Osteoblast (primary cell): Measurements from ENCODE around the gene SGPP2. TPM values are rescaled to one million over a fixed set of nuclear protein-coding genes. Genes with fewer than 3 reads are reported as not detected.
A peak's percentile ranks its signal among the peaks of the same experiment; 100 is the strongest.

Source experiments
- DNase-seq: peaks from one replicate; pipeline ENCODE4 v3.0.0; 2011; ENCODE audit warnings: low spot score, mixed read lengths; ENCODE audit not compliant: insufficient read length; ENCODE audit errors: missing footprints
- H2AFZ ChIP-seq: 2 replicates; pipeline ENCODE4 v1.6.0; 2011; ENCODE audit warnings: mild to moderate bottlenecking, low read length
- H3K27ac ChIP-seq: 2 replicates; pipeline ENCODE4 v1.5.1; 2011; ENCODE audit warnings: mild to moderate bottlenecking, low read depth, low read length, moderate library complexity
- H3K27me3 ChIP-seq: 2 replicates; pipeline ENCODE4 v1.6.0; 2012; ENCODE audit warnings: mild to moderate bottlenecking, control low read depth, inconsistent platforms, low read length, moderate library complexity; ENCODE audit not compliant: insufficient read depth
- H3K36me3 ChIP-seq: 2 replicates; pipeline ENCODE4 v1.5.1; 2011; ENCODE audit warnings: mild to moderate bottlenecking, low read length, control low read depth, moderate library complexity; ENCODE audit not compliant: insufficient read depth
- H3K4me1 ChIP-seq: 2 replicates; pipeline ENCODE4 v1.5.1; 2011; ENCODE audit warnings: mild to moderate bottlenecking, low read length, control low read depth, moderate library complexity; ENCODE audit not compliant: insufficient read depth
- H3K4me2 ChIP-seq: 2 replicates; pipeline ENCODE4 v1.6.0; 2011; ENCODE audit warnings: mild to moderate bottlenecking, low read length; ENCODE audit not compliant: insufficient read depth
- H3K4me3 ChIP-seq: fragments of 200-600 bp; sonication (generic); 3 replicates; pipeline ENCODE4 v1.5.1; 2012; ENCODE audit warnings: mild to moderate bottlenecking, low read length, inconsistent platforms; ENCODE audit not compliant: insufficient read depth
- H3K79me2 ChIP-seq: 2 replicates; pipeline ENCODE4 v1.6.0; 2012; ENCODE audit warnings: mild to moderate bottlenecking, low read length, control low read depth, inconsistent platforms; ENCODE audit not compliant: insufficient read depth
- H3K9me3 ChIP-seq: 2 replicates; pipeline ENCODE4 v1.5.1; 2011; ENCODE audit warnings: low read depth, low read length, control low read depth
- H4K20me1 ChIP-seq: 2 replicates; pipeline ENCODE4 v1.6.0; 2012; ENCODE audit warnings: mild to moderate bottlenecking, low read length, control low read depth; ENCODE audit not compliant: insufficient read depth
- total RNA-seq: library from RNA; depleted of rRNA; stranded (reverse); fragments of >200 nt; gene quantifications from 2 replicates; pipeline ENCODE4 v1.2.3, GENCODE V29; 2012
- TF ChIP-seq, protein P1 (sequence below): IDR thresholded peaks from 2 replicates; pipeline ENCODE4 v1.5.1; 2011; ENCODE audit warnings: mild to moderate bottlenecking, low read depth, low read length, moderate library complexity; ENCODE audit errors: extremely low read depth

The SGPP2 gene
- total RNA-seq, 1 donor = not detected

DNA sequence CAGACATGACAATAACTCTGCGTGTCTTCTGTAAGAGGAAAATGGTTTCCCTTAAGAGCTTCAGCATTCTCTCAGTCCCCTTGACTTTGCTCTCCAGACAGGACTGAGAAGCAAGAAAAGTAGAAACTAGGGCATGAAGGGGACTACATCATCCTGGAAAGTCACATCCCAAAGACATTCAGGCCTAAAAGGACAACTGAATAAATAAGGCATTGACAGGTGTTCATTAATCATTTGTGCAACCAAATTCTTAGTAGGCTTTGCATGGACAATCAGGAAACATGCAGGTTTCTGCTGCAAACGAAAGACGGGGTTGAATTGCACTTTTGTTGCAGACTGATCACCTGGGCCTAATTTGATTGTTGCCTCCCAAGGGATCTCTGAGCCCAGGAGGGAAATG, 1.2 kb upstream of the SGPP2 start:
- H3K4me1 ChIP-seq = no peaks in the 10 kb centered on the region
- no peaks in the 10 kb centered on the region for H4K20me1 ChIP-seq
- DNase-seq = no peak
- H3K27ac ChIP-seq = no peak overlapping the region
- H3K27me3 ChIP-seq = peaks cover 19% of the 10 kb centered on the region
- H3K36me3 ChIP-seq = no peaks in the 10 kb centered on the region
- no peak overlapping the region for H2AFZ ChIP-seq
- no peak overlapping the region for H3K4me2 ChIP-seq
- H3K4me3 ChIP-seq = no peak overlapping the region
- H3K79me2 ChIP-seq = no peaks in the 10 kb centered on the region
- no peaks in the 10 kb centered on the region for H3K9me3 ChIP-seq
- TF ChIP-seq, protein P1, sequence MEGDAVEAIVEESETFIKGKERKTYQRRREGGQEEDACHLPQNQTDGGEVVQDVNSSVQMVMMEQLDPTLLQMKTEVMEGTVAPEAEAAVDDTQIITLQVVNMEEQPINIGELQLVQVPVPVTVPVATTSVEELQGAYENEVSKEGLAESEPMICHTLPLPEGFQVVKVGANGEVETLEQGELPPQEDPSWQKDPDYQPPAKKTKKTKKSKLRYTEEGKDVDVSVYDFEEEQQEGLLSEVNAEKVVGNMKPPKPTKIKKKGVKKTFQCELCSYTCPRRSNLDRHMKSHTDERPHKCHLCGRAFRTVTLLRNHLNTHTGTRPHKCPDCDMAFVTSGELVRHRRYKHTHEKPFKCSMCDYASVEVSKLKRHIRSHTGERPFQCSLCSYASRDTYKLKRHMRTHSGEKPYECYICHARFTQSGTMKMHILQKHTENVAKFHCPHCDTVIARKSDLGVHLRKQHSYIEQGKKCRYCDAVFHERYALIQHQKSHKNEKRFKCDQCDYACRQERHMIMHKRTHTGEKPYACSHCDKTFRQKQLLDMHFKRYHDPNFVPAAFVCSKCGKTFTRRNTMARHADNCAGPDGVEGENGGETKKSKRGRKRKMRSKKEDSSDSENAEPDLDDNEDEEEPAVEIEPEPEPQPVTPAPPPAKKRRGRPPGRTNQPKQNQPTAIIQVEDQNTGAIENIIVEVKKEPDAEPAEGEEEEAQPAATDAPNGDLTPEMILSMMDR = no peak

DNA sequence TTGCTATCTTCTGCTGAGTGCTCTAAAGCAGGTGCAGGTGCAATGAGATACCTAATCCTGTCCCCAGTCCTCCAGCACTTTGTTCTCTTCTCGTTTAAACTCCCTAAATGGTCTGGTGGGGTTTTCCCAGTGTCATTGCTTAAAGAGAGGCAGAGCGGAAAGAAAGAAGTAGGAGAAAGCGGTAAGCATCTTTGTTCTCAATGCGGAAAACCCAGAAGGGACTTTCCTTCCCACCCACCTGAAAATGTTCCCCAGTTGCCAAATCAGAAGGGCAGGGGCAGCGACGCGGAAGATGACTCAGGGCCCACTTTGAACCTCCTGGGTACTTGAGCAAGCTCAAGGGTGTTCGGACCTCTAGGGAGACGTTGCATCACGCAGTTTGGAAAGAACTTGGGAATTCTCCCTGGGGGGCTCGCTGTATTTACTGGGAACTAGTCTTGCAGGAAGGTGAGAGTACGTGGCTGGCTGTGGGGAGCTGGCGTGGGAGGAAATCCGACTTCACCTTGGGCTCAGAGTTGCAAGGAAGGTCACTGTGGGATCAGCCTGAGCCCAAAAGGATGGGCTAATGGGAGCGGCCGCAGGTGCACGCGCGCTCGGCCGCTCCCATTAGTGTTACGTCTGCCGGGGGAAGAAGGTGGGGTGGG, 589 bp upstream of the SGPP2 start:
- Histone ChIP-seq H3K79me2 (no peaks in the 10 kb centered on the region), H3K4me3 (no peak overlapping the region), H3K36me3 (no peaks in the 10 kb centered on the region), H3K9me3 (no peaks in the 10 kb centered on the region), H4K20me1 (no peaks in the 10 kb centered on the region), H3K27me3 (peaks cover 19% of the 10 kb centered on the region), H2AFZ (no peak overlapping the region), H3K4me2 (no peak overlapping the region), H3K4me1 (no peaks in the 10 kb centered on the region), H3K27ac (no peak overlapping the region)
- no peak for DNase-seq
- TF ChIP-seq, protein P1 = no peak

DNA sequence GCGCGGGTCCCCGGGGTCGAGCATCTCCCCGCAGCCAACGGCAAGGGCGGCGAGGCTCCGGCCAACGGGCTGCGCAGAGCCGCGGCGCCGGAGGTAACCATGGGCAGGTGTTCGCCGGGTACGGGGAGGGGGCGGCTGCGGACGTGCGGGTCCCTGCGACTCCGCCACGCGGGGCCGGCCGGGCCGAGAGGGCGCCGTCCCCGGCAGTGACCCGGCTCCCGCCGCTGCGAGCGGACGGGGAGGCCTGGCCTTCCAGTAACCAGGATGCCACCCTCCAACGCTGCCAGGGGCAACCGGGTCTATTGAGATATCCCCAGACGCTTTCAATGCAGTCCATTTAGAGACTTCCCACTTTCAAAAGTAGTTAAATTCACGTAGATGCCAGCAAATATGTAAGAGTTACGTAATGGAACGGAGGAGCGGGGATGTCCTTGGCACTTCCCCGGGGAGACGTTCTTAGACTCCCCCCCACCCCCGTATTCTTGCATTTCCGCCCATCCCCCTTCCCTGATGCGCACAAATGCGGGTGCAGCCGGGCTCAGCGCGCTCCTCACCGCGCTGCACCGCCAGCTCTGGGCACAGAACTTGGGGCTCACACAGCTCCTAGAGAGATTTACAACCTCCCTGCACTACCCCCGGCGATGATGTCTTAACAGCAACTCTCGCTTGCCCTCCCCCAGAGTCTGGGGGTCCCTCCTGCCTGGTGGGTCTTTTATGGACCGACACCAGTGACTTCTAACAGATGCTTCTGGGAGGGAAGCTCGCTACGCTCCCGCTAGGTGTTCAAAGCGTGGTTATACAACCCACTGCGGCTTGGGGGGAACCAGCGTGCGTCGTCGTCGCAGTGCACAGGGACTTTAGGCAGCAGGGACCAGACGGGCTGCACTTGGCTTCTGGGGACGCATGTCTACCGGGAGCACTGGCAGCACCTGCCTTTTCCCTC, 657 bp downstream of the SGPP2 start:
- Histone ChIP-seq H3K9me3 (no peaks in the 10 kb centered on the region), H3K27ac (no peak overlapping the region), H3K4me2 (no peak overlapping the region), H3K4me1 (no peaks in the 10 kb centered on the region), H3K36me3 (no peaks in the 10 kb centered on the region), H4K20me1 (no peaks in the 10 kb centered on the region), H3K27me3 (peaks cover 19% of the 10 kb centered on the region), H2AFZ (no peak overlapping the region), H3K4me3 (no peak overlapping the region), H3K79me2 (no peaks in the 10 kb centered on the region)
- peak; percentile 73 for DNase-seq
- TF ChIP-seq, protein P1 = no peak
